ENCODE data around the gene EZH1. TPM values are rescaled to one million over a fixed set of nuclear protein-coding genes. Genes with fewer than 3 reads are reported as not detected.

The EZH1 gene
- total and polyA plus RNA-seq, 8 donors = 6.3 to 512 (median 29.1) TPM

- DNase-seq = no peak
- Histone ChIP-seq H3K27me3 (no peaks in the 10 kb centered on the region), H3K36me3 (peaks cover 20 to 99% (median 96%) of the 10 kb centered on the region in 4 donors), H3K4me3 (no peak overlapping the region), H3K4me1 (peaks cover 0 to 11% (median 3%) of the 10 kb centered on the region in 4 donors), H3K27ac (no peak overlapping the region), H3K9me3 (no peaks in the 10 kb centered on the region)
- no peak for TF ChIP-seq POLR2AphosphoS5 (IDR thresholded peaks at IDR 0.05)
- TF ChIP-seq POLR2A (IDR thresholded peaks at IDR 0.05) = no peak
- TF ChIP-seq CTCF (IDR thresholded peaks at IDR 0.05) = no peak
- no peak for TF ChIP-seq EP300 (IDR thresholded peaks at IDR 0.05)
- intact Hi-C loops (cut with DNase I; ENCODE audit: low total_unique reads) = no loop called here
- WGBS, 5 donors = 92 to 97% (median 94%) methylated on average over 18 to 19 of the region's 19 CpGs
Measured at GRCh38 chr17:42697108-42697811, 47.6 kb downstream of the EZH1 start.

- peaks cover 0 to 11% (median 3%) of the 10 kb centered on the region in 4 donors for H3K4me1 ChIP-seq
- H3K27me3 ChIP-seq = no peaks in the 10 kb centered on the region
- no peak for DNase-seq
- intact Hi-C loops (cut with DNase I; ENCODE audit: low total_unique reads) = no loop called here
- no peaks in the 10 kb centered on the region for H3K9me3 ChIP-seq
- WGBS, 5 donors = 90 to 94% (median 93%) methylated on average over 20 of the region's 20 CpGs
- peaks cover 18 to 99% (median 96%) of the 10 kb centered on the region in 4 donors for H3K36me3 ChIP-seq
- TF ChIP-seq EP300 (IDR thresholded peaks at IDR 0.05) = no peak
- TF ChIP-seq CTCF (IDR thresholded peaks at IDR 0.05) = no peak
- TF ChIP-seq POLR2AphosphoS5 (IDR thresholded peaks at IDR 0.05) = no peak
- no peak for TF ChIP-seq POLR2A (IDR thresholded peaks at IDR 0.05)
- no peak overlapping the region for H3K27ac ChIP-seq
- no peak overlapping the region for H3K4me3 ChIP-seq
Measured at GRCh38 chr17:42695500-42695899, 49.3 kb downstream of the EZH1 start.

GRCh38 chr17:42694524-42694923 is 50.3 kb downstream of the EZH1 start:
- peaks cover 0 to 11% (median 3%) of the 10 kb centered on the region in 4 donors for H3K4me1 ChIP-seq
- no peak overlapping the region for H3K4me3 ChIP-seq
- WGBS, 5 donors = 79 to 98% (median 88%) methylated on average over 3 of the region's 3 CpGs
- DNase-seq = no peak
- H3K36me3 ChIP-seq = peaks cover 17 to 98% (median 92%) of the 10 kb centered on the region in 4 donors
- no peaks in the 10 kb centered on the region for H3K9me3 ChIP-seq
- intact Hi-C loops (cut with DNase I; ENCODE audit: low total_unique reads) = no loop called here
- H3K27ac ChIP-seq = no peak overlapping the region
- no peaks in the 10 kb centered on the region for H3K27me3 ChIP-seq
- no peak for TF ChIP-seq CTCF (IDR thresholded peaks at IDR 0.05)
- no peak for TF ChIP-seq EP300 (IDR thresholded peaks at IDR 0.05)
- TF ChIP-seq POLR2A (IDR thresholded peaks at IDR 0.05) = no peak
- no peak for TF ChIP-seq POLR2AphosphoS5 (IDR thresholded peaks at IDR 0.05)

GRCh38 chr17:42692489-42692888 is 52.4 kb downstream of the EZH1 start:
- Histone ChIP-seq H3K27ac (no peak overlapping the region), H3K36me3 (peaks cover 16 to 91% (median 79%) of the 10 kb centered on the region in 4 donors), H3K27me3 (no peaks in the 10 kb centered on the region), H3K4me1 (no peaks in the 10 kb centered on the region), H3K4me3 (no peak overlapping the region), H3K9me3 (no peaks in the 10 kb centered on the region)
- TF ChIP-seq CTCF (IDR thresholded peaks at IDR 0.05) (no peak), EP300 (IDR thresholded peaks at IDR 0.05) (no peak)
- WGBS, 5 donors = 83 to 90% (median 88%) methylated on average over 11 of the region's 11 CpGs
- DNase-seq = no peak
- intact Hi-C loops (cut with DNase I; ENCODE audit: low total_unique reads) = no loop called here
